HL-60 (cell line): ENCODE data around the gene LPO.

Source experiments
- DNase-seq, 2 experiments: peaks; one replicate each; pipeline ENCODE4 v3.0.0-alpha.2; 2010 to 2020; ENCODE audit warnings: low read depth in 1 of 2, low spot score in 1 of 2
- H3K27ac ChIP-seq: fragments of 250-450 bp; sonication (Bioruptor Pico); replicated peaks from 2 replicates; pipeline ENCODE4 v1.5.1; 2020; ENCODE audit warnings: mild to moderate bottlenecking, moderate library complexity
- H3K27me3 ChIP-seq: fragments of 250-450 bp; sonication (Bioruptor Pico); 2 replicates; pipeline ENCODE4 v1.5.1; 2021; ENCODE audit warnings: mild to moderate bottlenecking, moderate library complexity; ENCODE audit not compliant: insufficient read depth, poor library complexity, severe bottlenecking
- H3K4me3 ChIP-seq: replicated peaks from 2 replicates; pipeline ENCODE4 v1.5.1; 2011; ENCODE audit warnings: mild to moderate bottlenecking, control low read depth, low read length; ENCODE audit not compliant: insufficient read depth
- GABPA ChIP-seq: IDR thresholded peaks from 2 replicates; pipeline ENCODE4 v1.6.1; 2012; ENCODE audit warnings: low read depth
- POLR2AphosphoS5 ChIP-seq: IDR thresholded peaks from 2 replicates; pipeline ENCODE4 v1.6.1; 2012; ENCODE audit warnings: low read depth
- REST ChIP-seq: IDR thresholded peaks from 2 replicates; pipeline ENCODE4 v1.6.1; 2012; ENCODE audit warnings: low read depth; ENCODE audit not compliant: insufficient replicate concordance
- SPI1 ChIP-seq: IDR thresholded peaks from 2 replicates; pipeline ENCODE4 v1.6.1; 2012; ENCODE audit warnings: low read depth, mild to moderate bottlenecking, borderline replicate concordance
- TF ChIP-seq, protein P1 (sequence below): IDR thresholded peaks from one replicate; pipeline ENCODE4 v1.5.1; 2011; ENCODE audit warnings: low read length, control low read depth, inconsistent platforms; ENCODE audit not compliant: insufficient read depth

LPO gene

DNA sequence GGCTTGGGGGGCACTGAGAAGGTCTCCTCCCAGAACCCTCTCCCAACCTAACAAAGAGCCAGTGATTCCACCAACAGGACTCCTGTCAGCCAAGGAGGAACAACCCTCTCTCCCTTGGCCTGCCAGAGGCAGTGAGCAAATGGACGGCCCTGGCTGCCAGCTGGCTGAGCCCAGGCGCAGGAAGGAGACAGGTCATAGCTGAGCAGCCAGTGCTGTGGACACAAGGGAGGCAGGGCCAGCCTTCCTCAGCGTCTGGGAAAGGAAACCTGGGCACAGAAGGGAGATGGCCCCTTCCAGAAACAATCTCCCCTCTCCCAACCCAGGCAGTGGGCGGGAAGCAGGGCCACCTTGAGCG is 40.3 kb downstream of the LPO start:
- no peaks in the 10 kb centered on the region for H3K27me3 ChIP-seq
- H3K4me3 ChIP-seq: peak overlapping the region; percentile 64
- TF ChIP-seq POLR2AphosphoS5 (peak; percentile 79), GABPA (no peak)
- DNase-seq: no peak
- peak overlapping the region; percentile 99 for H3K27ac ChIP-seq

GRCh38 chr17:58279016-58279711 is 40.8 kb downstream of the LPO start:
- no peaks in the 10 kb centered on the region for H3K27me3 ChIP-seq
- DNase-seq: peak in 1 of 2 experiments; percentile 57
- H3K4me3 ChIP-seq: peak overlapping the region; percentile 64
- peak overlapping the region; percentile 99 for H3K27ac ChIP-seq
- TF ChIP-seq REST (no peak), POLR2AphosphoS5 (peak; percentile 65; the same call in 1 of the 2 replicates)

GRCh38 chr17:58279736-58280479 is 41.5 kb downstream of the LPO start:
- peak overlapping the region; percentile 99 for H3K27ac ChIP-seq
- peak overlapping the region; percentile 64 for H3K4me3 ChIP-seq
- H3K27me3 ChIP-seq: no peaks in the 10 kb centered on the region
- DNase-seq: peak in 1 of 2 experiments; percentile 61
- TF ChIP-seq, protein P1, sequence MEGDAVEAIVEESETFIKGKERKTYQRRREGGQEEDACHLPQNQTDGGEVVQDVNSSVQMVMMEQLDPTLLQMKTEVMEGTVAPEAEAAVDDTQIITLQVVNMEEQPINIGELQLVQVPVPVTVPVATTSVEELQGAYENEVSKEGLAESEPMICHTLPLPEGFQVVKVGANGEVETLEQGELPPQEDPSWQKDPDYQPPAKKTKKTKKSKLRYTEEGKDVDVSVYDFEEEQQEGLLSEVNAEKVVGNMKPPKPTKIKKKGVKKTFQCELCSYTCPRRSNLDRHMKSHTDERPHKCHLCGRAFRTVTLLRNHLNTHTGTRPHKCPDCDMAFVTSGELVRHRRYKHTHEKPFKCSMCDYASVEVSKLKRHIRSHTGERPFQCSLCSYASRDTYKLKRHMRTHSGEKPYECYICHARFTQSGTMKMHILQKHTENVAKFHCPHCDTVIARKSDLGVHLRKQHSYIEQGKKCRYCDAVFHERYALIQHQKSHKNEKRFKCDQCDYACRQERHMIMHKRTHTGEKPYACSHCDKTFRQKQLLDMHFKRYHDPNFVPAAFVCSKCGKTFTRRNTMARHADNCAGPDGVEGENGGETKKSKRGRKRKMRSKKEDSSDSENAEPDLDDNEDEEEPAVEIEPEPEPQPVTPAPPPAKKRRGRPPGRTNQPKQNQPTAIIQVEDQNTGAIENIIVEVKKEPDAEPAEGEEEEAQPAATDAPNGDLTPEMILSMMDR: no peak
- TF ChIP-seq POLR2AphosphoS5: peak; percentile 49

DNA sequence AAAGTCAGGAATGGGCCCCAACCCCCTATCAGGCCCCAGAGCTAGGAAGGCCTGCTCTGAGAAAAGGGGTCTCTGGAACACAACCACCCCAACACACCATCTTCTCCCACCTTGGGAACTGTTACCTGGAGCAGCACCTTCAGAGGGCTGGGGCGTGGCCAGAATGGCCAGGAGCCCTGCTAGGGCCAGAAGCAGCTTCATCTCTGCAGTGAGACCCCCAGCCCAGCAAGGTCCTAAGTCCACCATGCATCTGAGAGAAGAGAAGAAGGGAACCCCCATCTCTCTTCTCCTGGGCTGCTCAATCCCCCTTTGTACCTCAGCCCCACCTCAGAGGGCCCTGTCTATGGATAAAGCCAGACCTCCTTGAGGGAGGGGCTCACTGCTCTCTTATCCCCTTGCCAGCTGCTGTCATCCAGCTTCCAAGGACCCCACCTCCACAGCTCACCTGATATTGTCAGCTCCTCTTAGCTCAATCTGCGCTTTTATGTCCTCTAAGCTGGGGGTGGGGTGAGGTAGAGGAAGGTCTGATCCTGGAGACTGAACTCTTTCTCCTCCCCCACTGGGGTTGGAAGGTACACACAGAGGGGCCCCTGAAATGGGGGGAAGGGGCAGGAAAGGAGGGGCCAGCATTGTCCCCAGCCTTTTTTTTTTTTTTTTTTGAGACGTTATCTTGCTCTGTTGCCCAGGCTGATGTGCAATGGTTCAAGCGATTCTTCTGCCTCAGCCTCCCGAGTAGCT is 42.3 kb downstream of the LPO start, which contains the start of gene MPO:
MPO (minus strand) TSS at position 456 of the 738 bp plus-strand sequence; CDS start at position 279, 177 bp downstream.
- Histone ChIP-seq H3K27me3 (no peaks in the 10 kb centered on the region), H3K4me3 (peak within 1 kb of the TSS; percentile 64), H3K27ac (peak within 1 kb of the TSS; percentile 99)
- peak; percentile 92 to 95 for DNase-seq
- TF ChIP-seq SPI1 (no peak), REST (peak; percentile 68), POLR2AphosphoS5 (peak; percentile 93), GABPA (no peak)
- TF ChIP-seq, protein P1: no peak
